Right renal cortex interstitium (tissue), 3 donors: Measurements from ENCODE around the gene TNNI2. TPM values are rescaled to one million over a fixed set of nuclear protein-coding genes. Genes with fewer than 3 reads are reported as not detected.

Source experiments
- DNase-seq, 3 donors: peaks; one replicate each; pipeline ENCODE4 v3.0.0-alpha.2; 2013; ENCODE audit warnings: low read depth in 3 of 3, low spot score in 2 of 3
- polyA plus RNA-seq, 3 donors: library from polyadenylated mRNA; unstranded; fragments of 120-200 nt; gene quantifications; one replicate each; pipeline ENCODE4 v1.2.1, GENCODE V29; 2013; ENCODE audit not compliant: insufficient read length in 3 of 3

Gene TNNI2
- polyA plus RNA-seq, 3 donors = 0.29 to 0.42 (median 0.40) TPM

DNA sequence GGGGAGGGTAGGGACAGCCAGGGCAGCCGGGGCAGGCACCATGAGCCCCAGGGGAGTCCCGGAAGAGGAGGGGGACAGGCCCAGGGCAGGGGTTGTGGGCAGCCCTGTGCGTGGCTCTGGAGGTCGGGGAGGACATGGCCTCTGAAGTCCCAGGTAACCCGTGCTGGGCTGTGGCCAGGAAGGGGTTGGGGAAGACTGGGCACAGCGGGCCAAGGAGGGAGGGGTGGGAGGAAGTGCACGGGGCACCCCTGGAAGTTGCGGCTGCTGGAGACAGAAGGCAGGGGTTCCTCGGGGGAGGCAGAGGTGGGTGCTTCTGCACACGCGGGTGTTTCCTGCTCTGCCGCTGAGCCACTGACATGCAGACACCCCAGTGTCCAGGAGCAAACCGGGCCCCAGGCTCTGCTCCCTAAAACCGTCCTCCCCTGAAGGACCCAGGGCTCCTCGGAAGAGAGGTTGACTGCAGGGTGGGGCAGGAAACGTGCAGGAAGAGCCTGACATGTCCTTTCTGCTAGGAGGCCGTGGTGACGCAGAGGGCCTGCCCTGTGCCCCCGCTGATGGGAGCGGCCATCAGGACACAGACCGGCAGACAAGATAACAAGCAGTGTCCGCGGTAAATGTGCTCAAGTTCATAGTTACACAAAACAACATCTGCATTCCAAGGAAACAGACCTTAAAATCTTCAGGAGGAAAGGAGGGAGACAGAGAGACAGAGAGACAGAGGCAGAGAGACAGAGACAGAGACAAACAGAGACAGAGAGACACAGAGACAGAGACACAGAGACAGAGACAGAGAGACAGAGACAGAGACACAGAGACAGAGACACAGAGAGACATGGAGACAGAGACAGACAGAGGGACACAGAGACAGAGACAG is 5.7 kb downstream of the TNNI2 start:
- no peak for DNase-seq

DNA sequence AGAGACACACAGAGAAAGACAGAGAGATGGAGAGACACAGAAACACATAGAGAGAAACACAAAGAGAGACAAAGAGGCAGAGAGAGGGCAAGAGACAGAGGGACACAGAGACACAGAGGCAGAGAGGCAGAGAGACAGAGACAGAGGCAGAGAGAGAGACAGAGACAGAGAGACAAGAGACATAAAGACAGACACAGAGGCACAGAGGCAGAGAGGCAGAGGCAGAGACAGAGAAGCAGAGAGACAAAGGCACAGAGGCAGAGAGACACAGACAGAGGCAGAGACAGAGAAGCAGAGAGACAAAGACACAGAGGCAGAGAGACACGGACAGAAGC is 6.3 kb downstream of the TNNI2 start:
- no peak for DNase-seq

DNA sequence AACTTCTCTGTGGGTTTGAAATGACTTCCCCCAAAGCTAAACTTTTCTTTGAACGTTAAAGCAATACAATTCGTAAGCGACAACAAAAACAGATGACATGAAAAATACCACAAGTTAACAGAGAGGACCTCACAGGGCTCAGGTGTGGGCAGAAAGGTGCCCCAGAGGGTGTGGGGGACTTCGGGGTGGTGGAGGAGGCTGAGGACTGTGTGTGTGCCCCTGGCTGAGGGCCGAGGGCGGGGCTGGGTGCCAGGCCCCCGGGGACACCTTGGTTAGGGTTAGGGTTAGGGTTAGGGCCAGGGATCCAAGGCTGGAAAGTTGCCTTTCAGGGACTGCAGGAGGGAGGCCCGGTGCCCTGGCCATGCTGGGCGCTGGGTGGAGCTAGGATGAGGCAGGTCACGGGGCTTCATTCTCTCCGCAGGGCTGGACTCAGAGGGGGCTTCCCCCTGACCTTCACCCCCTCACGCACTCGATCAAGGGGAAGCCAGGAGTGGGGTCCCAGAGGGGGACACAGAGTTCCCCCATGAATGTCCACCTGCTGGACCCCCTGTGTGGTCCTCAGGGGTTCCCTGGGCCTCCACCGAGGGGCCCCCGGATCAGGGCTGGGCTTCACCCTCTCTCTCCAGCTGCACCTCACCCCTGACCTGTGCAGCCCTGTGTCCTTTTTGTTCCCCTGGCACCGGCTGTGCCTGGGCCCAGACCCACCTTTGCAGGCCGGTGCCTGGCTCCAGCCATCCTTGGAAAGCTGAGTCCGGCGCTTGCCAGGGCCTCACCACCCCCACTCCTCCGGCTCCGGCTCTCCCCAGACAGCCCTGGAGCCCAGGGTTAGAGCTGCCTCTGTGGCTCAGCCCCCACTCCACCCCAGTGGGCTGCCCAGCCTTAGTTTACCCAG is 7.0 kb downstream of the TNNI2 start:
- DNase-seq = no peak

DNA sequence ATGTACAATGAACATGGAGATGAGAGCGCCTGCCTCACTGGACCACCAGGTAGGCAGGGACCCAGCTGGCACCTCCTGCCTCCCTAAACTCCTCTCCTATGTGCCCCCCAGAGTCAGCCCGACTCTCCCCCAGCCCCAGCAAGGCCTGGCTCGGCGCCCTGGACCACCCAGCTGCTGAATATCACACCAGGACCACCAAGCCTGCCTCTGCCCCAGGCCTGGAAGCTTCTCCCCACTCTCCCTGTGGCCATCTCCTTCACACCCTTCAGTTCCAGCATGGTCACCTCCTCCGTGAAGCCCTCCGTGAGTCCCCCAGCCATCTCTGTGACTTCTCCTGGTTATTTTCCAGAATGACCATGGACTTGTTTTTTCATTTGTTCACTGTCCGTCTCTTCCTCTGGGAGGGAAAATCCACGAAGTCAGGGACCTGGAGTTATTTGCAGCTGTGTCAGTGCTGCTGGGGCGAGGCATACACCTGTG is 7.7 kb downstream of the TNNI2 start:
- DNase-seq = no peak

- no peak for DNase-seq
These were observed 8.4 kb downstream of the TNNI2 start for GRCh38 chr11:1847006-1847735.

GRCh38 chr11:1847926-1848639 is 9.3 kb downstream of the TNNI2 start:
- DNase-seq = no peak

GRCh38 chr11:1848640-1849430 is 10.1 kb downstream of the TNNI2 start:
- no peak for DNase-seq

DNA sequence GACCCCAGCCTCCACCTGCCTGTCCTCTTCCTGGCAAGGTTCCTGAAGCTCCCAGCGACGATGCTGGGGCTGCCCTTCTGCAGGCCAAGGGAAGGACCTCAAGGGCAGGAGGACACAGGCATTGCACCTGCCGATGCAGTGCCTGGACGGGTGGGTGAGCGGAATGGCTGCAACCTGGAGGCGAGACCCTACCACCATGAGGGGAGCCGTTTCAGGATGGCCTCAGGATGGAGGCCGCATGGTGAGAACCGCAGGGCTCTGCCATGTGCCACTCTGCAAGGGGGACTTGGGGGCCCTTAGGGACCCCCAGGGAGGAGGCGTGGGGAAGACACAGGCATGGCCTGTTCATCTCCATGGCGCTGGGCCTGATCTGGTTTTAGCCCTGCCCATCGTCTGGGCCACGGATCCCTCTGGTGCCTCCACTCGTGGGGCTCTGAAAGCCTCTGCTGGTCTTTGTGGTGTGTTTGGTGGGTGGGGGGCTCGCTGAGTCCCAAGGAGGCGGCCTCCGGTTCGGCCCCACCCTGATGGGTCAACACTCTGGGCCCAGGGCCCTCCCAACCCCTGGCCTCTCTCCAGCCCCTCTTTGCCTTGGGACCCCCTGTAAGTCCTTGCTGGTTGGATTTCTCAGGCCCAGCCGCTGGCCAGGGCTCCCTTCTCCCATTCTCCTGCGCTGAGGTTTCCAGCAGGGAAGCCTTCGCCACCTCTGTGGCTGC is 12.8 kb downstream of the TNNI2 start:
- no peak for DNase-seq

DNA sequence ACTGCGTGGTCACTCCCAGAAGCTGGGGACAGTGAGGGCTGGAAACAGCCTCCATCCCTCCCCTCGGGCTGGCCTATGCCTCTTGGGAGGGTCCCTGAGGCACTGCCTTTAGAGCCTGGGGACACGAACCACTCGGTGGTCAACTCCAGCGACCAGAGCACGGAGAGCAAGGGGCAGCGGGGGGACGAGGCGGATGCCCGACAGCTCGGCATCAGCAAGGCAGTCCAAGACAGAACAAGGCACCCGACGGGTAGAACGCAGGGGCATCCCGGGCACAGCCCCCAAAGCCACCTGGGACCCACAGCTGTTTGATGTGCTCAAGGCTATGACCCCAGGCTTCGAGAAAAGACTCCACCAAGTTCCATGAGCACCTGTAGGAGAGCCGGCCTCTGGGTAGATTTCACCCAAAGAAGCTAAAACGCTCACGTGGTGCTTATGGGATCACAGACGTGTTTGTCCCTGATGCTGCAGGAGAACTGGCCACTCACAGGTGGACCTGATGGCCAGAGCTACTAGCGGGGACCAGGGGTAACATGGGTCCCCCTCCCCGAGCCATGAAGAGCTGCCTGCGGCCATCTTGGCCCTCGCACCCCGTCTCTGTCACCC is 13.6 kb downstream of the TNNI2 start:
- DNase-seq = no peak

DNA sequence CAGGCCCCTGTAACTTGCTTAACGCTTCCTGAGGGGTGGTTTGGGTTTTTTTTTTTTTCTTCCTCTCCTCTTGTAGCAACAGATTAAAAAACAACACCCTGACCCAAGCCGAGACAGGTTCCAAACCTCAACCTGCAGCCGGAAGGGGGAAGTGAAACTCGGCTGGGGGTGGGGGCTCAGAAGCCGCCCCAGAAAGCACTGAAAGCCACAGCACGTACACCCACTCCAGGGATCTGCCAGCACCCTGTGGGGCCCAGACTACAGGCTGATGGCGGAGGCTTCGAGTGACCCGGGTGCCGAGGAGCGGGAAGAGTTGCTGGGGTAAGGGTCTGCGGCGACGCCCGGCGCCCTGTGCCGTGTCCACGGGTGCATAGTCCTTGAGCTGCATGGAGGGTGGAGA is 14.1 kb downstream of the TNNI2 start, which contains the start of gene LSP1:
Gene LSP1 (plus strand): TSS at position 208 of the 400 bp plus-strand sequence. CDS start 61 bp downstream, at position 269.
- no peak for DNase-seq

DNA sequence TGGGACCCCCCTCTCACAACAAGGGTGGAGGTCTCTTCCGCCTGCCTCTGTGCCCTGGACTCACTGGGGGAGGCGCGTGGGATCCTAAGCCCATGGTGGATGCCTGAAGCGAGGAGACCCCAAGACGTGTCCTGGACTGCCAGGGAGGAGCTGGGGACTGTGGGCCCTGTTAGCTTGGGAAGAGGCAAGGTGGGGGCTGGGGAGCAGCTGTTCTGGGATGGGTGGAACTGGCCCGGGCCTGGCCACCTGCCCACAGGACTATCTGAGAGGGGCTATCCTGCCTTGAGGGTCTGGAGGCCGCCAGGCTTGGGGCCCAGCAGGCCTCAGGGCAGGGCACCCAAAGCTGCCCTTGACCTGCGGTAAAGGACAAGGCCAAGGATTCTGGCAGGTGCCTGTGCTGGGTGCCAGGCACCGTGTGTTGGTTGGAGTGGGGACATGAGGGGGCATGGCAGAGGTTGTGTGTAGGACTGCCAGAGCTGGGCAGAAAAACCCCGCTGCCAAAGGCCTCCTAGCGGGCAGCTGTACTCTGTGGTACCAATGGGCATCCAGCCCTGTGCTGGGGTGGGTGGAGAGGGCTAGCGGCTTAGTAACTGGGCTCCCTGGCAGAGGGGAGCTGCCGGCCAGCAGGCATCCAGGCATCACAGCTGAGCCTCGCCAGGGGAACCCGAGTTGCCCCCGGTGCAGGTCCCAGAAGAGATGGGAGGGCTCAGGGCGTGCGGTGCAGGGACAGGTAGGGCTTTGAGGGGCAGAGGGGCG is 14.8 kb downstream of the TNNI2 start:
- no peak for DNase-seq

DNA sequence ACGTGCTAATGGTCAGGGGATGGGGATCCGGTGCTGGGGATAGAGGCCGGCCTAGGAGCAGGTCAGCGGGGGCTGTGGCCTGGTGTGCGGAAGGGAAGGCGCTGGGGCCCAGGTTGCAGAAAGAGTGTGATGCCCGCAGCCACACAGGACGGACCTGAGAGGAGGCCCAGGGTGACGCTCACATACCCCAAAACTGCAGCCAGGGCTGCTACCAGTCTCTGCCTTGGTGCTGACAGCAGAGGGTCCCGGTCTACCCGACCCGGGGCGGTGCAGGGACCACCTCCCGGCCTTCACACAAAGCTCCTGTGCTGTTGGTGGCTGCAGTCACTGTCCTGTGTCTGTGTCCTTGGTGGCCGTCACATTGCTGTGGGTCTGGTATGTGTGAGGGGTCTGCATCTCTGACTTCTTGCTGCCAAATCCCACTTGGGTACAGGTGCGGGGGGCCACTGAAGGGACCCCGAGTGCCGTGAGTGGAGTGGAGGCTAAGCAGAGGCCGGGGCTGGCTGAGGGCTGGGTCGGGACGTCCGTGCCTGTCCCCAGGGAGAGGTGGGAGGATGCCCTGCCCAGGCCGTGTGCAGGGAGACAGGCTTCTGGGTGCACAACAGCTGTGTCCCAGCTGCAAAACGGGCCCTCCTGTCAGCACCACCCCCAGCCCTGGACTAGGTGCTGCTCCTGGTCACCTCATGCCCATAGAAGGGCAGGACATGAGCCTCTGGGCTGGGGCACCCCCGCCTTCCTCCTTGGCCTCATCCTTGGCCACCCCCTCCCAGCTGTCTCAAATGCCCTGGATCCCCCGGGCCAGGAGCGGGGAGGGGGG is 15.6 kb downstream of the TNNI2 start:
- DNase-seq = no peak

DNA sequence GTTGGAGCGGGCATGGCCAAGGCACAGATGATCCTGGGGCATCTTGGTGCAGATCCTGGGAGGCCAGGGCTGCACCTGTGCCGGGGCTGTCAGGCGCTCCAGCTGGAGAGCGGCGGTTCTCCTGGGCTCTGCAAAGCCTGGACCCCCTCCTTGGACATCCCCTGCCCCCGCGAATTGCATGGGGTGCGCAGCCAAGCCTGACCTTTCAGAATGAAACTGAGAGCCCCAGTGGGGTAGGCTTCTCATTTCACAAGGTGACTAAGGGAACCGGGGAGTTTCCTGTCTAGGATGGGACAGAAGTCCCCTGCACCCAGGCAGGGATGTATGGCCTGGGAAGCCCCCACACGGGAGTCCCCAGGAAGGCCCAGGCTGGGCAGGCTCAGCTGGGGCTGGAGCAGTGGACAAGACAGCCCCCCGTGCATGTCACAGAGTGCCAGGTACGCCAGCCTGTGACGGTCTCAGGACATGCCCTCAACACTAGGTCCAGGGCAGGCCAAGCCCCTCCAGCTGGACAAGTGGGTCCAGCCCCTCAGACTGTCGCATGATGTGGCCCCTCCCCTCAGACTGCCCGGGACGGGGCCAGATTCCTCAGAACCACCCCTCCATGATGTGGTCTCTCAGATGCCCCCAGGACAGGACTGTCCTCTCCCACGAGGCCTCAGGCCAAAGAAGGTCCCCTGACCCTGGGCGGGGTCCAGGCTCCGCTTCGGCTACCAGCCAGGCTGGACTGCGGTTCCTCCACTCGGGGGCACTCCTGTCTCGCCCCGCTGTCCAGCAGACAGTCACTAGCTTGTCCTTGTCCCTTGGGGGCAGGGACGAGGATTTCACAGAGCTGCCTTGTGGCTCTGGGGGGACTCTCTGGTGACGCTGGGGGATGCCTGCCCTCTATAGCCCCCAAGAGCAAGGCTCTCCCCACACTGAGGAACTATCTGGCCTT is 16.4 kb downstream of the TNNI2 start:
- no peak for DNase-seq

DNA sequence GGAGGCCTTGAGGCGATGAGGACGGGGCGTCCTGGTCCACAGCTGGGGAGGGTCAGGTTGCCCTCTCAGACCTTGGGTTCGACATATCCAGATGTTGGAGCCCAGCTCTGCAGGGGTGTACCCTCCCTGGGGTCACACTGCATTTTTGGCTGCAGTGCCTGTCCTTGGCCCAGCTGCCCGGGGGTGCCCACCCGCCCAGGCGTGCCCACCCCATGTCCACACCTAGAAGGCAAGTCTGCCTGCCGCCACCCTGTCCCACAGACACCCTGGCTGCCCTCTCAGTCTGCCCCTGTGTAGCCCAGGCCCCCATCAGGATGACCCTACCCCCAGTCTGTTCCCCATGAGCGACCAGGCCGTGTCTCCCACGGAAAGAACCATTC is 17.1 kb downstream of the TNNI2 start:
- DNase-seq = no peak

DNA sequence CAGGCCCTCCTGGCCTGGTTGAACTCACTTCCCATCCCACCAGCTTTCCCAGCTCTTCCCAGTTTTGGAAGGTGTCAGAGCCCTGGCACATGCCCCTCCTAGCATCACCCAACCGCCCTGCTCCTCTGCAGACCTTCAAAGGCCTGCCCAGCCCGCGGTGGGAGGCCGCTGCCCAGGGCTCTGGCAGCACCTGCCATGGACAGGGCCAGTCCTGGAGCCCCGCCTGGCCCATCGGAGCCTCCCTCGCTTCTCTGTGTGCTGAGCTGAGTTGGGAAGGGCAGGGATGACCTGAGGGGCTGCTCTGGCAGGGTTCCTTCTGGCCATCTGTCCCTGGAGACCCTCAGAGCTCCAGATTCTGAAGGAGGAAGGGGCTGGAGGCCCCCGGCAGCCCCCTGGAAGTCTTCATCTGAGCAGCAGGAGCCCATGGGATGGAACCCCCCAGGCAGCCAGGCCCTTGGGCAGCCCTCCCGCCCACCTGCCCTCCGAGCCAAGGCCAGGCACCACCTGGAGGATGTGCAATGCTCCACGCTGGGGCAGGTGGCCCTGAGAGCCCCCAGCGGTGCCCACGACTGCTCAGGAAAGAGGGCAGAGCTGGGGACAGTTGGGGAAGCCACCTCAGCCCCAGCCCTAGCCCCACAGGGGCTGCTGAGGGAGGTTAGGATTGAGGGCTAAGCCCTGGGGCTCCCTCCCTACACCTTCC is 17.7 kb downstream of the TNNI2 start:
- DNase-seq = no peak
